ENCODE results near the gene NFATC1.

DNA sequence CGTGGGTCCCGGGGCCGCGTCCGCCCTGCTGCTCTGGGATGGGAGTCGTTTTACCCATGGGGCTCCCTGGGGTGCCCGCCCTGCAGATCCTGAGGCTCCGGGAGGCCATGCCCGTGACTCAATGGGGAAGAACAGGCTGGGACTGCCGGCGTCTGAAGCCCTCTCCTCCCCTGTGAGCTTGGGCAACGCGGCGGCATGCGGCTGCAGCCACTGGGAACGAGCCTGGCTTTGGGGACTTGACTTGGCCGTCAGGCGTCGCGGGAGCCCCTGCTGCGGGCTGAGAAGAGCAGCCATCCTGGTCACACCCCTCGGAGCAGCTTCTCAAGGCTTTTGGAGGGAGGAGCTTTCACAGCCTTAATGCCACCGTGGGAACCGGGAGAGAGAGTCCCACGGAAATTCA, 157.0 kb downstream of the NFATC1 start:
- no peak for TF ChIP-seq POLR2A (IDR thresholded peaks at IDR 0.05)
- TF ChIP-seq, protein P1, sequence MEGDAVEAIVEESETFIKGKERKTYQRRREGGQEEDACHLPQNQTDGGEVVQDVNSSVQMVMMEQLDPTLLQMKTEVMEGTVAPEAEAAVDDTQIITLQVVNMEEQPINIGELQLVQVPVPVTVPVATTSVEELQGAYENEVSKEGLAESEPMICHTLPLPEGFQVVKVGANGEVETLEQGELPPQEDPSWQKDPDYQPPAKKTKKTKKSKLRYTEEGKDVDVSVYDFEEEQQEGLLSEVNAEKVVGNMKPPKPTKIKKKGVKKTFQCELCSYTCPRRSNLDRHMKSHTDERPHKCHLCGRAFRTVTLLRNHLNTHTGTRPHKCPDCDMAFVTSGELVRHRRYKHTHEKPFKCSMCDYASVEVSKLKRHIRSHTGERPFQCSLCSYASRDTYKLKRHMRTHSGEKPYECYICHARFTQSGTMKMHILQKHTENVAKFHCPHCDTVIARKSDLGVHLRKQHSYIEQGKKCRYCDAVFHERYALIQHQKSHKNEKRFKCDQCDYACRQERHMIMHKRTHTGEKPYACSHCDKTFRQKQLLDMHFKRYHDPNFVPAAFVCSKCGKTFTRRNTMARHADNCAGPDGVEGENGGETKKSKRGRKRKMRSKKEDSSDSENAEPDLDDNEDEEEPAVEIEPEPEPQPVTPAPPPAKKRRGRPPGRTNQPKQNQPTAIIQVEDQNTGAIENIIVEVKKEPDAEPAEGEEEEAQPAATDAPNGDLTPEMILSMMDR (IDR thresholded peaks at IDR 0.05), result no peak
